Umbilical cord (tissue), 2 donors: ENCODE data around the gene RPS26. TPM values are rescaled to one million over a fixed set of nuclear protein-coding genes. Genes with fewer than 3 reads are reported as not detected.

Experiments
- DNase-seq: peaks from one replicate; pipeline ENCODE4 v3.0.0-alpha.2; 2015; ENCODE audit warnings: low spot score
- total RNA-seq: library from RNA; depleted of rRNA; stranded (reverse); fragments of >200 nt; gene quantifications from one replicate; pipeline ENCODE4 v1.2.3, GENCODE V29; 2014; ENCODE audit warnings: low replicate concordance; ENCODE audit not compliant: insufficient read depth

Gene RPS26
- total RNA-seq, 1 donor from 2014 or later, result 76.8 TPM

DNA sequence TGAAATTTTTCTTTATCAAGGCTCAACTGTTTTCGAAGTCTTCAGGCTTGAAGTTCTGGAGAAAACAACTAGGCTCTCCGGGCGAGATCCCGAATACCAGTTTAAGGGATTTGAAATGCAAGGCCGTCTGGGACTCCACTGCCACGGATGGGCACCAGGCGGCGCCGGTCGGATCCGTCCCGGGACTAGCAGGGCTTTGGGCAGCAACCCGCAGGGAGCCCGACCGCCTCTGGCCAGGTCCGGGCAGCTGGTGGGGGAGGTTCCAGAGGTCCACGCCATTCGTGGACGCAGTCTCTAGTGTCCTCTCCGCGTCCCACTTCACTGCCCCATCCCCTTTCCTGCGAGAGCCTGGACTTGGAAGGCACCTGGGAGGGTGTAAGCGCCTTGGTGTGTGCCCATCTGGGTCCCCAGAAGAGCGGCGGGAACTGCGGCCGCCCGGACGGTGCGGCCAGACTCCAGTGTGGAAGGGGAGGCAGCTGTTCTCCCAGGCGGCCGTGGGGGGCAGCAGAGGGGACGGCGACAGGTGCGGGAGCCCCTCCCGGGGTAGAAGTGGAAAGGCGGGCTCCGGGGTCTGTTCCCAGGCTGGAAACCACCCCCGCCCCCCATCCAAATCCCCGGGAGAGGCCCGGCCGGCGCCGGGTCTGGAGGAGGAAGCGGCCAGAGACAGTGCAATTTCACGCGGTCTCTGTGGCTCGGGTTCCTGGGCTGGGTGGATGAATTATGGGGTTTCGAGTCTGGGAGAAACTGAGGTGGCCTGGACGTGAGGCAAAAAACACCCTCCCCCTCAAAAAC is 37.4 kb downstream of the RPS26 start:
- peak; percentile 76 for DNase-seq

DNA sequence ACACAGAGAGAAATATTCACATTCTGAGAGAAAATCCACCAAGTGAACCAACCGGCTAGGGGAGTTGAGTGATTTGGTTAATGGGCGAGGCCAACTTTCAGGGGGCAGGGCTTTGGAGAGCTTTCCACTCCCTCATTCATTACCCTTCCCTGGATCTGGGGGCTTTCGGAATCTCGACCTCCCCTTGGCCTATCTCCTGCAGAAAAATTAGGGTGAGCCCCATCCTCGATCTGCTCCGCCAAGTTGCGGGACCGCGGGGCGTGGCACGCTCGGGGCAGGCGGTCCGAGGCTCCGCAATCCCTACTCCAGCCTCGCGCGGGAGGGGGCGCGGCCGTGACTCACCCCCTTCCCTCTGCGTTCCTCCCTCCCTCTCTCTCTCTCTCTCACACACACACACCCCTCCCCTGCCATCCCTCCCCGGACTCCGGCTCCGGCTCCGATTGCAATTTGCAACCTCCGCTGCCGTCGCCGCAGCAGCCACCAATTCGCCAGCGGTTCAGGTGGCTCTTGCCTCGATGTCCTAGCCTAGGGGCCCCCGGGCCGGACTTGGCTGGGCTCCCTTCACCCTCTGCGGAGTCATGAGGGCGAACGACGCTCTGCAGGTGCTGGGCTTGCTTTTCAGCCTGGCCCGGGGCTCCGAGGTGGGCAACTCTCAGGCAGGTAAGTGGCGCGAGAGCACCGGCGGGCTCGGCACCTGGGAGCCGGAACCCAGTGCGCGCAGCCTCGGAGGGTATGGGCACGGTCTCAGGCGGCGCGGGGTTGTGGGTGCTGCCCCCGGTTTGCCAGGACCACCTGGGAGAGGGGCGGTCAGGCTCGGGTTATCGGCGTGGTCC is 38.2 kb downstream of the RPS26 start, which contains the start of gene ERBB3:
Gene ERBB3 (plus strand): TSS at position 443 of the 833 bp plus-strand sequence. CDS start 136 bp downstream, at position 579.
- DNase-seq, result peak; percentile 87

DNA sequence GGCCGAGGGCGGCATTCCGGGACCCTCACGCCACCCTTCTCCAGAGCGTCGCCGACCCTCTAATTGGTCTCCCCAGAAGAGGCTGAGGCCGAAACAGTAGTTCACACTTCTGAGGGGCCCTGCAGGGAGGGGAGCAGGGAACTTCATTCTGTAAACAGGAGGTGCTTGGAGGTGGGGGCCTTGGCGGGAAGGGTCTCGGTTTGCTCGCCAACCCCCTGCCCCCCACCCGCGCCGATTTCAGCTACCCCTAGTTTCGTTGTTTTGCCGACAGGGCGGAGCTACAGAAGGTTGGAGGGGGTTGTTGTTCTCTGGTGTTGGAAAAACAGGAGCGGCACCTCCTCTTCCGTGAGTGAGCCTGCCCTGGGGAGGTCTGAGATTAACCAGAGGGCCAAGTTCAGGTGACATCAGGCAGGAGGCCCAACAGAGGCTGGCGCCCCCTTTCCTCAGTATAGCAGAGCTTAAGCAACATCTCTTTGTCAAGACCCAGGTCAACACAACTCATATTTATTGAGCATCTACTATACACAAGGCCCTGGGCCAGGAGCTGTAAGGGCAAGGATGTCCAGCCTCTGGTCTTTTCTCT is 38.9 kb downstream of the RPS26 start:
- peak; percentile 36 for DNase-seq

DNA sequence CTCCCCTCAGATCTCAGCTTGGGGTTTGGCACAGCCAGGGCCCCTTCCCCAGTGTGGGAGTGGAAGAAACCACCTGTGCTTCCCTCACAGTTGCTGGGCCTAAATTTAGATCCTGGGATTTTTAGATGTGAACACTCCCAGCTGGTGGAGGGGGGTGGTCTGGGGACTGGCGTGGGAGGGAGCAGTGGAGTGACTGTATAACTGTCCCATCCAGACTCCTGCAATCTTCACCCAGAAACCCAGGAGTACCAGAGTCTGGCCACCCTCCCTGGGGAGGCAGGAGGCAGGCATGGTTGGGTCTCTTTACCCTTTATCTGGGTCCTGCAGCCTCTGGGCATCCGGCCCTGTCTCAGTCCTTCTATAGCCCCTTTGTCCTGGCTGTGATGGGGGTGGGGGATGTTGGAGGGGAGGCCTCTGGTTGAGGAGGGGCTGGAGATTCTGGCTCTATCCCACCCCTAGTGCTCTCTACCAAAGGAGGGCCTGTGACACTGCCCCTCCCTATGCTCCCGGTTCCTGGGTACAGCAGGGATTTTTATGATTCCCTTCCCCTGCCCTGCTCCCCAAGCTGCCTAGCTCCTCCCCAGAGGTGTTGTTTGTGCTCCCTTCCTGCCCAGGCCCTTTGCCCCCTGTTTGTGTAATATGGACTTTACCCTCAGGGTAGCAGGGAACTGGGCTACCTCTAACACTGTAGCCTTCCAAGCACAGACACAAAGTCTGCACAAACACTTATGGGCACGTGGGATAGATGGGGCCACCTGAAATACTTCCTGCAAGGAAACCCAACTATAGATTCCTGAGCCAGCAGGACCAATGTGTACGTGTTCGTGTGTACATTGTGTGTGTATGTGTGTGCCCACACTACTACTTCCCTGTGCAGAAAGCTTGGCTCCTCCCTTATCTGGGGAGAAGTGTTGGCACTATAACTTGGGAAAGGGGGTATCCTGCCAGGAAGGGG is 40.0 kb downstream of the RPS26 start:
- no peak for DNase-seq

DNA sequence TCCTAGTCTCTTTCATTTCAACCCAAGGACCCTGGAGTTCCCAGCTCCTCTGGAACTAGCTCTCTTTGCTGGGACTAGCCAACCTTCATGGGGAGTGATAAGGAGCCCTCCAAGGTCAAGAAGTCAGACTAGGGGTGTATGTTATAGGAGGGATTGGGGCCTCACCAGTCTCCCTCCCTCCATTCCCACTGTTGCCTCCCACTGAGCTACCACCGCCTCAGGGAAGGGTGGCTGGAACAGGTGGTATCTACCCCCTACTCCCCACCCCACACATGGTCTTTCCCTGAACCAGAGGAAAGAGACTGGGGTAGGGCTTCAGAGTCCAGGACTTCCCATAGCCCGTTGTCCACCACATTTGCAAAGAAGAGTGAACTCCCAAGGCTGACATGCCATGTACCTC is 40.7 kb downstream of the RPS26 start:
- no peak for DNase-seq

DNA sequence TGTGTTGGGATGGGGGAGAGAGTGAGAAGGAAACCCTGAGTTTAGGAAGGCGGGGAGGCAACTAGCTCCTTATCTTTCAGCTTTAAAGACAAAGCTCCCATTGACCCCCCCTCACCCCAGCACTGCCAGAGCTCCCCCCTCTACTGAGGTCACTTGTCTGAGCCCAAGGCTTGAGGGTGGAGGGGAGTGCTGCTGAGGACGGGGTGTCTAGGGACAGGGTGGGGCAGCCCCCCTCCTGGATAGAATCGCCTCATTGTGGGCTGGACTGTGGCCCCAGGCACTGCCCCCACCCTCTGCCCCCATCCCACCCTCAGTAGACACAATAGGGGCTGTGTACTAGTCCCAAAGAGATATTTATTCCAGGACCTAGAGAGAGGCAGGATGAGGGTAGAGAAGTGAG is 41.2 kb downstream of the RPS26 start:
- no peak for DNase-seq

DNA sequence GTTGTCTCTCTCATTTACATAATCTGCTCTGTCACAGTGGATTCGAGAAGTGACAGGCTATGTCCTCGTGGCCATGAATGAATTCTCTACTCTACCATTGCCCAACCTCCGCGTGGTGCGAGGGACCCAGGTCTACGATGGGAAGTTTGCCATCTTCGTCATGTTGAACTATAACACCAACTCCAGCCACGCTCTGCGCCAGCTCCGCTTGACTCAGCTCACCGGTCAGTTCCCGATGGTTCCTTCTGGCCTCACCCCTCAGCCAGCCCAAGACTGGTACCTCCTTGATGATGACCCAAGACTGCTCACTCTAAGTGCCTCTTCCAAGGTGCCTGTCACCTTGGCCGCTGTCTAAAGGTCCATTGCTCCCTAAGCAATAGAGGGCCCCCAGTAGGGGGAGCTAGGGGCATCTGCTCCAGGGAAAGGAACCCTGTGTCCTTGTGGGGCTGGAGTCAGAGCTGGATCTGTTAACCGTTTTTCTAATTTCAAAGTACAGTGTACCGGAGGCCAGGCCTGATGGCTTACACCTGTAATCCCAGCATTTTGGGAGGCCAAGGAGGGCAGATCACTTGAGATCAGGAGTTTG is 43.3 kb downstream of the RPS26 start:
- no peak for DNase-seq

DNA sequence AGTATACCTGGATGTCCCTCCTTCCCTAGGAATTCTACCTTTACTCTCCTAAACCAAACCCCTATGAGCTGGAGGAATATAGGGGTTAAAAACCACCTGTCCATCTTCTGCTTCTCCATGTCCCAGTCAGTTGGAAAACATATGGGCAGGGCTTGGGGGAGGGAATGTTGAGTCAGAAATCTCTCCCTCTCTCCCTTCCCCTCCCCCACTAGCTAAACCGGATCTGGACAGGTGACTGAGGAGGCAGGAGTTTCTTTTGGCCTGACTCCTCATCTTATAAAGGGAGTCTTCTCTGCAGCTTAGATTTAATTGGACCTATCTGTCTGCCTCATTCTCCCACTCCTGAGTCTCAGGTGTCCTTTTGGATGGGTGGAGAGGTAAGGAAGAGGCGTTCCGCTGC is 44.4 kb downstream of the RPS26 start:
- peak; percentile 17 for DNase-seq

DNA sequence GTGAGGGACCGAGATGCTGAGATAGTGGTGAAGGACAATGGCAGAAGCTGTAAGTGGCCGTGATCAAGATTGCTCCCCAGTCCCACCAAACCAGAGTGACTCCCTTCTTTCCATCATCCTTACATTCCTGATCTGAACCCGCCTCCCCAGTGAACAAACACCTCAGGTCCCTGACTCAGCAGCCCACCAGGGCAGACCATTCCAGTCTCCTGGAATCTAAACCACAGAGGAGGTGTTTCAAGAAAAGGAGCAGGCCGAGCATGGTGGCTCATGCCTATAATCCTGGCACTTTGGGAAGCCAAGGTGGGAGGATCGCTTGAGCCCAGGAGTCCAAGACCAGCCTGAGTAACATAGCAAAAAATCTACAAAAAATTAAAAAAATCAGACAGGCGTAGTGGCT is 44.9 kb downstream of the RPS26 start:
- no peak for DNase-seq

DNA sequence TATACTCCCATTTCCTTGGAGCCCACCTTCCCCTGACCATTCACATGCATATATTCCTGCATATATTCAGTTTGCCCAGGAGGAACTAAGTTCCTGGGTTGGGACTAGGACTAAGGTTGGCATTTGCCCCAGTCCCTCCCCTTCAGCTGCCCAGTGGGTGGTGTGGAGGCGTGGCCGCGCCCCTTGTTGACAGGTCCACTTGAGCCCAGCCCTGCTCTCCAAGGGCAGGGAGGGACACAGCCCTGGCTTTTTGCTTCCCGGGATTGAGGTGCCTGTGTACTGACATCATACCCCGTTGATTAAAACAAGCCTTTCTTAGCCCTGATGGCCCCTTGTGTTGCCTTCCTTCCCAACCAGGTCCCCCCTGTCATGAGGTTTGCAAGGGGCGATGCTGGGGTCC is 45.5 kb downstream of the RPS26 start:
- DNase-seq, result no peak

Other genes starting within 250 kb of the RPS26 start
- 83.1 TPM for gene SARNP, start 224.2 kb upstream of the RPS26 start, total RNA-seq
- 26.2 TPM for gene ORMDL2, start 223.9 kb upstream of the RPS26 start, total RNA-seq
- 40.9 TPM for gene DNAJC14, start 212.3 kb upstream of the RPS26 start, total RNA-seq
- gene MMP19, start 199.0 kb upstream of the RPS26 start, total RNA-seq, result 16.1 TPM
- gene PYM1, start 114.0 kb upstream of the RPS26 start, total RNA-seq, result 12.5 TPM
- 37.8 TPM for gene DGKA, start 110.8 kb upstream of the RPS26 start, total RNA-seq
- 13.7 TPM for gene PMEL, start 75.9 kb upstream of the RPS26 start, total RNA-seq
- 16.6 TPM for gene CDK2, start 75.1 kb upstream of the RPS26 start, total RNA-seq
- gene RAB5B, start 67.8 kb upstream of the RPS26 start, total RNA-seq, result 37.6 TPM
- 43.8 TPM for gene SUOX, start 44.6 kb upstream of the RPS26 start, total RNA-seq
- gene IKZF4, start 20.9 kb upstream of the RPS26 start, total RNA-seq, result 4.3 TPM
- 3.1 TPM for gene ERBB3, start 38.2 kb downstream of the RPS26 start, total RNA-seq
- 69.8 TPM for gene PA2G4, start 62.6 kb downstream of the RPS26 start, total RNA-seq
- gene RPL41, start 74.7 kb downstream of the RPS26 start, total RNA-seq, result 3,505 TPM
- 4.8 TPM for gene ZC3H10, start 76.3 kb downstream of the RPS26 start, total RNA-seq
- gene ESYT1, start 86.3 kb downstream of the RPS26 start, total RNA-seq, result 66.4 TPM
- 38.8 TPM for gene MYL6B, start 110.7 kb downstream of the RPS26 start, total RNA-seq
- gene MYL6, start 116.4 kb downstream of the RPS26 start, total RNA-seq, result 2,679 TPM
- 37.6 TPM for gene SMARCC2, start 147.6 kb downstream of the RPS26 start, total RNA-seq
- 68.9 TPM for gene RNF41, start 180.0 kb downstream of the RPS26 start, total RNA-seq
- 10.8 TPM for gene NABP2, start 182.4 kb downstream of the RPS26 start, total RNA-seq
- not detected for gene SLC39A5, start 188.1 kb downstream of the RPS26 start, total RNA-seq
- gene ANKRD52, start 216.5 kb downstream of the RPS26 start, total RNA-seq, result 5.1 TPM
- gene COQ10A, start 225.0 kb downstream of the RPS26 start, total RNA-seq, result 4.6 TPM